Neural cell (in vitro differentiated cells): ENCODE data around the gene TMPRSS6.

Experiments
- POLR2AphosphoS5 ChIP-seq: IDR thresholded peaks from 2 replicates; pipeline ENCODE4 v1.6.1; 2012
- TF ChIP-seq, protein P1 (sequence below): fragments of 450-650 bp; IDR thresholded peaks from 2 replicates; pipeline ENCODE4 v1.5.1; 2014; ENCODE audit warnings: antibody characterized with exemption, mild to moderate bottlenecking, moderate library complexity; ENCODE audit not compliant: poor library complexity, severe bottlenecking
- TF ChIP-seq, protein P2 (sequence below): IDR thresholded peaks from 2 replicates; pipeline ENCODE4 v1.6.1; 2012; ENCODE audit warnings: borderline replicate concordance

DNA sequence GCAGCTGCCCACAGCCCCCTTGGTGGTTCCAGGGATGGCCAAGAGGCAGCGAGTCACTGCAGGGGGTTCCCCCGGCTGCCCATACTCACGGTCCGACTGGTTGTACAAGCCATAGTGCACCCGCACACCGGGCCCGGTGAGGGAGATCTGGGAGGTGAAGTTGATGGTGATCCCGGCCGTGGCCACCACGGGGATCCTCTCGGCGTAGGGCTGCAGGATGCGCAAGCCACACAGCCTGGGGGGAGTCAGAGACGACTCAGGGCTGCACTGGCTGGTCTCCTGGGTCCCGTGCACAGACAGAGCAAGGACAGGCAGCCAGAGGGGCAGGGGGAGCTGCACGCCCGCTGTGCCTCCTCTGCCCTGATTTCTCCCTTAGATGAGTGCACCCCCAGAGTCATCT lies 34.5 kb downstream of the TMPRSS6 start:
- TF ChIP-seq, protein P1, sequence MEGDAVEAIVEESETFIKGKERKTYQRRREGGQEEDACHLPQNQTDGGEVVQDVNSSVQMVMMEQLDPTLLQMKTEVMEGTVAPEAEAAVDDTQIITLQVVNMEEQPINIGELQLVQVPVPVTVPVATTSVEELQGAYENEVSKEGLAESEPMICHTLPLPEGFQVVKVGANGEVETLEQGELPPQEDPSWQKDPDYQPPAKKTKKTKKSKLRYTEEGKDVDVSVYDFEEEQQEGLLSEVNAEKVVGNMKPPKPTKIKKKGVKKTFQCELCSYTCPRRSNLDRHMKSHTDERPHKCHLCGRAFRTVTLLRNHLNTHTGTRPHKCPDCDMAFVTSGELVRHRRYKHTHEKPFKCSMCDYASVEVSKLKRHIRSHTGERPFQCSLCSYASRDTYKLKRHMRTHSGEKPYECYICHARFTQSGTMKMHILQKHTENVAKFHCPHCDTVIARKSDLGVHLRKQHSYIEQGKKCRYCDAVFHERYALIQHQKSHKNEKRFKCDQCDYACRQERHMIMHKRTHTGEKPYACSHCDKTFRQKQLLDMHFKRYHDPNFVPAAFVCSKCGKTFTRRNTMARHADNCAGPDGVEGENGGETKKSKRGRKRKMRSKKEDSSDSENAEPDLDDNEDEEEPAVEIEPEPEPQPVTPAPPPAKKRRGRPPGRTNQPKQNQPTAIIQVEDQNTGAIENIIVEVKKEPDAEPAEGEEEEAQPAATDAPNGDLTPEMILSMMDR, result no peak
- TF ChIP-seq, protein P2, sequence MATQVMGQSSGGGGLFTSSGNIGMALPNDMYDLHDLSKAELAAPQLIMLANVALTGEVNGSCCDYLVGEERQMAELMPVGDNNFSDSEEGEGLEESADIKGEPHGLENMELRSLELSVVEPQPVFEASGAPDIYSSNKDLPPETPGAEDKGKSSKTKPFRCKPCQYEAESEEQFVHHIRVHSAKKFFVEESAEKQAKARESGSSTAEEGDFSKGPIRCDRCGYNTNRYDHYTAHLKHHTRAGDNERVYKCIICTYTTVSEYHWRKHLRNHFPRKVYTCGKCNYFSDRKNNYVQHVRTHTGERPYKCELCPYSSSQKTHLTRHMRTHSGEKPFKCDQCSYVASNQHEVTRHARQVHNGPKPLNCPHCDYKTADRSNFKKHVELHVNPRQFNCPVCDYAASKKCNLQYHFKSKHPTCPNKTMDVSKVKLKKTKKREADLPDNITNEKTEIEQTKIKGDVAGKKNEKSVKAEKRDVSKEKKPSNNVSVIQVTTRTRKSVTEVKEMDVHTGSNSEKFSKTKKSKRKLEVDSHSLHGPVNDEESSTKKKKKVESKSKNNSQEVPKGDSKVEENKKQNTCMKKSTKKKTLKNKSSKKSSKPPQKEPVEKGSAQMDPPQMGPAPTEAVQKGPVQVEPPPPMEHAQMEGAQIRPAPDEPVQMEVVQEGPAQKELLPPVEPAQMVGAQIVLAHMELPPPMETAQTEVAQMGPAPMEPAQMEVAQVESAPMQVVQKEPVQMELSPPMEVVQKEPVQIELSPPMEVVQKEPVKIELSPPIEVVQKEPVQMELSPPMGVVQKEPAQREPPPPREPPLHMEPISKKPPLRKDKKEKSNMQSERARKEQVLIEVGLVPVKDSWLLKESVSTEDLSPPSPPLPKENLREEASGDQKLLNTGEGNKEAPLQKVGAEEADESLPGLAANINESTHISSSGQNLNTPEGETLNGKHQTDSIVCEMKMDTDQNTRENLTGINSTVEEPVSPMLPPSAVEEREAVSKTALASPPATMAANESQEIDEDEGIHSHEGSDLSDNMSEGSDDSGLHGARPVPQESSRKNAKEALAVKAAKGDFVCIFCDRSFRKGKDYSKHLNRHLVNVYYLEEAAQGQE, result no peak
- no peak for TF ChIP-seq POLR2AphosphoS5
